ENCODE data around the gene RFX8. TPM values are rescaled to one million over a fixed set of nuclear protein-coding genes. Genes with fewer than 3 reads are reported as not detected.

RFX8 gene
- total and polyA plus RNA-seq, 2 of the 13 experiments (the other 11 are each of a cell fraction or from before 2014, with no cell fraction given) = not detected

- TF ChIP-seq ZNF318 (CRISPR knock-in tag; IDR thresholded peaks at IDR 0.05) (no peak), NCOA1 (CRISPR knock-in tag; IDR thresholded peaks at IDR 0.05) (no peak)
Observed at GRCh38 chr2:101476605-101477208, 1.8 kb upstream of the RFX8 start (continued).
